Measurements from ENCODE around the gene CHCHD1. TPM values are rescaled to one million over a fixed set of nuclear protein-coding genes. Genes with fewer than 3 reads are reported as not detected.

Gene CHCHD1
- total and polyA plus RNA-seq, 2 experiments from 2014 or later = 45.3 to 95.2 TPM

DNA sequence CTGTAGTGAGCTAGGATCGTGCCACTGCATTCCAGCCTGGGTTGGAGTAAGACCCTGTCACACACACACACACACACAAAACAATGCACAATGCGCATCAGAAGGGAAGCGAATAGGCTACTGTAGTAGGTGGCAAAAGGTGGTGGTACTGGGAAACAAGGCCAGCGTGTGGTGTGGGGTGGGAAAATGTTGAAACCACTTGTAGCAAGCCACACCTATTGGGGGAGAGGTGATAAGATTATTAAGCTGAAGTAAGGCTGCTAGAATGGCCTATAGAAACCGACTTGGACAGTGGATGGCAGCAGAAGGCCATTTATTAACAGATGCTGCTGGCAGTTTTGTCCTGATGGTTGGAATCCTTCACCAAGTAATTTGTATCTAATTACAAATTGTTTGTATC is 7.2 kb upstream of the CHCHD1 start:
- Histone ChIP-seq H3K9me3 (ENCODE audit: low read depth) (no peaks in the 10 kb centered on the region), H3K4me2 (peak overlapping the region; percentile 87), H3K4me3 (no peak overlapping the region), H3K79me2 (peaks cover 63% of the 10 kb centered on the region), H3K4me1 (ENCODE audit: insufficient read depth) (peaks cover 25% of the 10 kb centered on the region), H3K36me3 (replicated peaks; ENCODE audit: insufficient read depth, low read depth) (no peaks in the 10 kb centered on the region), H3K27me3 (no peaks in the 10 kb centered on the region), H4K20me1 (ENCODE audit: insufficient read depth, poor library complexity, severe bottlenecking) (no peaks in the 10 kb centered on the region), H3K27ac (no peak overlapping the region), H3K9me2 (replicated peaks; ENCODE audit: insufficient read depth) (no peaks in the 10 kb centered on the region), H2AFZ (no peak overlapping the region)
- 55% methylated on average over 5 of the region's 5 CpGs for WGBS (ENCODE audit: low lambda C conversion rate, missing lambda C conversion rate)
- TF ChIP-seq, protein P1, sequence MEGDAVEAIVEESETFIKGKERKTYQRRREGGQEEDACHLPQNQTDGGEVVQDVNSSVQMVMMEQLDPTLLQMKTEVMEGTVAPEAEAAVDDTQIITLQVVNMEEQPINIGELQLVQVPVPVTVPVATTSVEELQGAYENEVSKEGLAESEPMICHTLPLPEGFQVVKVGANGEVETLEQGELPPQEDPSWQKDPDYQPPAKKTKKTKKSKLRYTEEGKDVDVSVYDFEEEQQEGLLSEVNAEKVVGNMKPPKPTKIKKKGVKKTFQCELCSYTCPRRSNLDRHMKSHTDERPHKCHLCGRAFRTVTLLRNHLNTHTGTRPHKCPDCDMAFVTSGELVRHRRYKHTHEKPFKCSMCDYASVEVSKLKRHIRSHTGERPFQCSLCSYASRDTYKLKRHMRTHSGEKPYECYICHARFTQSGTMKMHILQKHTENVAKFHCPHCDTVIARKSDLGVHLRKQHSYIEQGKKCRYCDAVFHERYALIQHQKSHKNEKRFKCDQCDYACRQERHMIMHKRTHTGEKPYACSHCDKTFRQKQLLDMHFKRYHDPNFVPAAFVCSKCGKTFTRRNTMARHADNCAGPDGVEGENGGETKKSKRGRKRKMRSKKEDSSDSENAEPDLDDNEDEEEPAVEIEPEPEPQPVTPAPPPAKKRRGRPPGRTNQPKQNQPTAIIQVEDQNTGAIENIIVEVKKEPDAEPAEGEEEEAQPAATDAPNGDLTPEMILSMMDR (IDR thresholded peaks at IDR 0.05; ENCODE audit: poor library complexity) = peak; percentile 19
- TF ChIP-seq EZH2phosphoT487 (IDR thresholded peaks at IDR 0.05; ENCODE audit: low read depth, severe bottlenecking, unreplicated experiment) (no peak), EZH2 (IDR thresholded peaks at IDR 0.05; ENCODE audit: borderline replicate concordance) (no peak)
- DNase-seq (ENCODE audit: low spot score) = peak; percentile 20

DNA sequence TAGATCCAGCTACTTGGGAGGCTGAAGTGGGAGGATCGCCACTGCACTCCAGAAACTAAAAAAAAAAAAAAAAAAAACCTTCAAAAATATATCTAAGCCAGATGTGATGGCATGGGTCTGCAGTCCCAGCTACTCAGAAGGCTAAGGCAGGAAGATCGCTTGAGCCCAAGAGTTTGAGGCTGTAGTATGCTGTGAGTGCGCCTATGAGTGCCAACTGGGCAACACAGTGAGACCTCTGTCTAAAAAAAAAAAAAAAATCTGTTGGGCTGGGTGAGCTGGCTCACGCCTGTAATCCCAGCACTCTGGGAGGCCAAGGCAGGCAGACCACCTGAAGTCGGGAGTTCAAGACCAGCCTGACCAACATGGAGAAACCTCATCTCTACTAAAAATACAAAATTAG is 2.8 kb upstream of the CHCHD1 start:
- H3K36me3 ChIP-seq (replicated peaks; ENCODE audit: insufficient read depth, low read depth) = no peaks in the 10 kb centered on the region

DNA sequence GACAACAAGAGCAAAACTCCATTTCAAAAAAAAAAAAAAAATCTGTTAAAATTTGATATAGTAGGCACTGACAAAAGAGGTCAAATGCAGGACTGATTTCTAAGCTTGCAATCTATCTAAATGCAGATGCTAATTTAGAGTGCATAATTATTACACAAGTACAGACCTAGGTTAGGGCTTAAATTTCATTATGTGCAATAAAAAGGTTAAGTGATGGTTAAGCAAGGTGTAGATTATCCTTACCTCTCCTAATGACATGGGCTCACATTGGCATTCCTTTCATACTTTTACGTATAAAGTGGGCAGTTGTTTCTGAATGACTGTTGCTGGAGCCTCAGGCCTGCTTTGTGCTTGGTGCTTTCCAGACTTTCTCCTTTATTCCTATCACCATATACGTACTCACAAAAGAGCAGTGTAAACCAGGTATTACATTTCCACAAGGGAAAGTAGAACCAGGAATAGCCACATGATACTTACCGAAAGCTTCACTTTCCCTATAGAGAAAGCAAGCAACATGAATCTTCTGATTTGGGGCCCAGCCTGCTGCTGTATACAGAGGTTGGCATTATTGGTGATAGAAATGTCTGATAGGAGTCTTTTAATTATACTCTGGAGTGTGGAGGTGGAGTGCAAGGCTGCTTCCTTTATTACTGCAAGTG is 2.2 kb upstream of the CHCHD1 start:
- peaks cover 16% of the 10 kb centered on the region for H3K4me1 ChIP-seq (ENCODE audit: insufficient read depth)
- no peak overlapping the region for H3K4me2 ChIP-seq
- H3K79me2 ChIP-seq = peaks cover 92% of the 10 kb centered on the region
- H4K20me1 ChIP-seq (ENCODE audit: insufficient read depth, poor library complexity, severe bottlenecking) = no peaks in the 10 kb centered on the region
- TF ChIP-seq EZH2phosphoT487 (IDR thresholded peaks at IDR 0.05; ENCODE audit: low read depth, severe bottlenecking, unreplicated experiment) = no peak
- no peaks in the 10 kb centered on the region for H3K9me3 ChIP-seq (ENCODE audit: low read depth)
- H3K36me3 ChIP-seq (replicated peaks; ENCODE audit: insufficient read depth, low read depth) = no peaks in the 10 kb centered on the region
- H3K27ac ChIP-seq = no peak overlapping the region
- WGBS (ENCODE audit: low lambda C conversion rate, missing lambda C conversion rate) = 73% methylated on average over 3 of the region's 3 CpGs
- H3K27me3 ChIP-seq = no peaks in the 10 kb centered on the region
- H2AFZ ChIP-seq = no peak overlapping the region
- no peaks in the 10 kb centered on the region for H3K9me2 ChIP-seq (replicated peaks; ENCODE audit: insufficient read depth)
- DNase-seq (ENCODE audit: low spot score) = no peak
- no peak overlapping the region for H3K4me3 ChIP-seq

More for the DNA sequence above, 2.8 kb upstream of the CHCHD1 start:
- Histone ChIP-seq H3K9me3 (ENCODE audit: low read depth) (no peaks in the 10 kb centered on the region), H3K4me2 (no peak overlapping the region), H3K27ac (no peak overlapping the region), H2AFZ (no peak overlapping the region), H4K20me1 (ENCODE audit: insufficient read depth, poor library complexity, severe bottlenecking) (no peaks in the 10 kb centered on the region), H3K9me2 (replicated peaks; ENCODE audit: insufficient read depth) (no peaks in the 10 kb centered on the region), H3K4me1 (ENCODE audit: insufficient read depth) (peaks cover 21% of the 10 kb centered on the region), H3K4me3 (no peak overlapping the region), H3K79me2 (peaks cover 92% of the 10 kb centered on the region), H3K27me3 (no peaks in the 10 kb centered on the region)
- no peak for DNase-seq (ENCODE audit: low spot score)
- WGBS (ENCODE audit: low lambda C conversion rate, missing lambda C conversion rate) = 96% methylated on average over 5 of the region's 5 CpGs
- TF ChIP-seq, protein P1 (IDR thresholded peaks at IDR 0.05; ENCODE audit: poor library complexity) = no peak
- TF ChIP-seq EZH2phosphoT487 (IDR thresholded peaks at IDR 0.05; ENCODE audit: low read depth, severe bottlenecking, unreplicated experiment) = no peak
- no peak for TF ChIP-seq EZH2 (IDR thresholded peaks at IDR 0.05; ENCODE audit: borderline replicate concordance)

DNA sequence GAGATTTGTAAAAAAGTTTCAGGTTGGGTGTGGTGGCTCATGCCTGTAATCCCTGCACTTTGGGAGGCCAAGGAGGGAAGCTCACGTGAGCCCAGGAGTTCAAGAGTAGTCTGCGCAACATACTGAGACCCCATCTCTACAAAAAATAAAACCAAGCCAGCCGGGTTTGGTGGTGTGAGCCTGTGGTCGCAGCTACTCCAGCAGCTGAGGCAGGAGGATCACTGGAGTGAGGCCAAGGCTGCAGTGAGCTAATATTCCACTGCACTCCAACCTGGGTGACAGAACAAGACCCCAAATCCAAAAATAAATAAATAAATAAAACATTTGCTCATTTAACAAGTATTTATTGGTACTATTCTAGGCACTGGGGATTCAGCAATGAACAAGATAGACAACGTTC is 1.5 kb upstream of the CHCHD1 start:
- no peaks in the 10 kb centered on the region for H3K9me3 ChIP-seq (ENCODE audit: low read depth)
- TF ChIP-seq, protein P1 (IDR thresholded peaks at IDR 0.05; ENCODE audit: poor library complexity) = no peak
- TF ChIP-seq EZH2phosphoT487 (IDR thresholded peaks at IDR 0.05; ENCODE audit: low read depth, severe bottlenecking, unreplicated experiment) = no peak
- no peak for TF ChIP-seq EZH2 (IDR thresholded peaks at IDR 0.05; ENCODE audit: borderline replicate concordance)
- DNase-seq (ENCODE audit: low spot score) = no peak
- no peak overlapping the region for H2AFZ ChIP-seq
- no peak overlapping the region for H3K4me3 ChIP-seq
- H3K4me2 ChIP-seq = peak overlapping the region; percentile 94
- peaks cover 15% of the 10 kb centered on the region for H3K4me1 ChIP-seq (ENCODE audit: insufficient read depth)
- no peaks in the 10 kb centered on the region for H3K27me3 ChIP-seq
- no peaks in the 10 kb centered on the region for H3K9me2 ChIP-seq (replicated peaks; ENCODE audit: insufficient read depth)
- no peaks in the 10 kb centered on the region for H4K20me1 ChIP-seq (ENCODE audit: insufficient read depth, poor library complexity, severe bottlenecking)
- H3K27ac ChIP-seq = no peak overlapping the region
- peaks cover 87% of the 10 kb centered on the region for H3K79me2 ChIP-seq
- WGBS (ENCODE audit: low lambda C conversion rate, missing lambda C conversion rate) = 88% methylated on average over 5 of the region's 5 CpGs
- H3K36me3 ChIP-seq (replicated peaks; ENCODE audit: insufficient read depth, low read depth) = no peaks in the 10 kb centered on the region
